WTC11 (cell line): ENCODE results near the gene FBXL7. TPM values are rescaled to one million over a fixed set of nuclear protein-coding genes. Genes with fewer than 3 reads are reported as not detected.

Source experiments
- ATAC-seq: fragments of 200-7000 bp; cut with Tn5 transposase; 2 replicates; pipeline ENCODE4 v1.10.0; 2021; ENCODE audit warnings: mild to moderate bottlenecking, moderate library complexity
- CTCF ChIA-PET: fragments of 300-600 bp; sonication (Branson Sonifier 250); formaldehyde crosslinking; loops from one replicate; lab custom pipeline; 2021; ENCODE audit warnings: antibody characterized with exemption; lab: Charles Lee
- POLR2A ChIA-PET: fragments of 350-600 bp; sonication (Branson Sonifier 250); formaldehyde crosslinking; loops from one replicate; lab custom pipeline; 2021; ENCODE audit warnings: antibody characterized with exemption; lab: Charles Lee
- DNase-seq: peaks from one replicate; pipeline ENCODE4 v3.0.0; 2021; ENCODE audit warnings: low spot score
- H3K27ac Mint-ChIP-seq: 2 replicates; pipeline ENCODE4 v1.8.0; 2021; ENCODE audit warnings: mixed read lengths
- H3K27me3 Mint-ChIP-seq: 2 replicates; pipeline ENCODE4 v1.8.0; 2021; ENCODE audit warnings: low read depth, mild to moderate bottlenecking, moderate library complexity, mixed read lengths
- H3K36me3 Mint-ChIP-seq: 2 replicates; pipeline ENCODE4 v1.8.0; 2021; ENCODE audit warnings: mixed read lengths
- H3K4me1 Mint-ChIP-seq: 2 replicates; pipeline ENCODE4 v1.8.0; 2022; ENCODE audit warnings: mixed read lengths
- H3K4me3 Mint-ChIP-seq: 2 replicates; pipeline ENCODE4 v1.8.0; 2021; ENCODE audit warnings: mild to moderate bottlenecking, moderate library complexity, mixed read lengths
- H3K9me3 Mint-ChIP-seq: 2 replicates; pipeline ENCODE4 v1.8.0; 2021; ENCODE audit warnings: mixed read lengths
- AFF4 ChIP-seq: sonication (generic); formaldehyde crosslinking; IDR thresholded peaks from 2 replicates; pipeline ENCODE4 v1.8.1; 2023; ENCODE audit warnings: mild to moderate bottlenecking, missing genetic modification reagents, borderline replicate concordance
- AR ChIP-seq: fragments of 250-450 bp; sonication (Bioruptor Pico); IDR thresholded peaks from 2 replicates; pipeline ENCODE4 v1.9.0; 2021; ENCODE audit warnings: mild to moderate bottlenecking
- ARID4B ChIP-seq: sonication (generic); formaldehyde crosslinking; IDR thresholded peaks from 2 replicates; pipeline ENCODE4 v1.8.0; 2023; ENCODE audit warnings: missing genetic modification reagents, mild to moderate bottlenecking, borderline replicate concordance
- ATF2 ChIP-seq: sonication (generic); formaldehyde crosslinking; IDR thresholded peaks from 2 replicates; pipeline ENCODE4 v1.8.1; 2022; ENCODE audit warnings: low read depth, missing genetic modification reagents, borderline replicate concordance
- ELF4 ChIP-seq: sonication (generic); formaldehyde crosslinking; IDR thresholded peaks from 2 replicates; pipeline ENCODE4 v1.8.1; 2022; ENCODE audit warnings: low read depth, mild to moderate bottlenecking, moderate library complexity, missing genetic modification reagents
- GRHL2 ChIP-seq: fragments of 250-450 bp; sonication (Bioruptor Pico); IDR thresholded peaks from 2 replicates; pipeline ENCODE4 v1.8.0; 2022; ENCODE audit warnings: mild to moderate bottlenecking, moderate library complexity; ENCODE audit not compliant: insufficient replicate concordance, severe bottlenecking
- HMGA2 ChIP-seq: fragments of 250-450 bp; sonication (Bioruptor Pico); IDR thresholded peaks from 2 replicates; pipeline ENCODE4 v1.4.0; 2021; ENCODE audit warnings: mild to moderate bottlenecking, moderate library complexity
- IRF2 ChIP-seq: sonication (generic); formaldehyde crosslinking; IDR thresholded peaks from 2 replicates; pipeline ENCODE4 v1.8.0; 2022; ENCODE audit warnings: low read depth, missing genetic modification reagents, borderline replicate concordance
- MYBL2 ChIP-seq: sonication (generic); formaldehyde crosslinking; IDR thresholded peaks from 2 replicates; pipeline ENCODE4 v1.8.1; 2023; ENCODE audit warnings: mild to moderate bottlenecking, moderate library complexity, missing genetic modification reagents
- NR3C1 ChIP-seq: sonication (generic); formaldehyde crosslinking; conservative IDR thresholded peaks from 2 replicates; pipeline ENCODE4 v1.8.1; 2023; ENCODE audit warnings: low read depth, mild to moderate bottlenecking, missing genetic modification reagents
- PRRX2 ChIP-seq: fragments of 250-450 bp; sonication (Bioruptor Pico); IDR thresholded peaks from 2 replicates; pipeline ENCODE4 v1.8.0; 2021; ENCODE audit warnings: mild to moderate bottlenecking
- SMAD3 ChIP-seq: sonication (generic); formaldehyde crosslinking; IDR thresholded peaks from 2 replicates; pipeline ENCODE4 v1.8.0; 2022; ENCODE audit warnings: missing genetic modification reagents, mild to moderate bottlenecking, borderline replicate concordance
- SMAD4 ChIP-seq: sonication (generic); formaldehyde crosslinking; IDR thresholded peaks from 2 replicates; pipeline ENCODE4 v1.8.0; 2022; ENCODE audit warnings: mild to moderate bottlenecking, missing genetic modification reagents
- STAT6 ChIP-seq: sonication (generic); formaldehyde crosslinking; conservative IDR thresholded peaks from 2 replicates; pipeline ENCODE4 v1.8.1; 2023; ENCODE audit warnings: mild to moderate bottlenecking, low read depth, missing genetic modification reagents, moderate library complexity
- ZNF219 ChIP-seq: sonication (generic); formaldehyde crosslinking; IDR thresholded peaks from 2 replicates; pipeline ENCODE4 v1.8.0; 2023; ENCODE audit warnings: missing genetic modification reagents, mild to moderate bottlenecking, borderline replicate concordance
- ZNF263 ChIP-seq: sonication (generic); formaldehyde crosslinking; IDR thresholded peaks from 2 replicates; pipeline ENCODE4 v1.8.1; 2022; ENCODE audit warnings: low read depth, mild to moderate bottlenecking, moderate library complexity, missing genetic modification reagents
- ZNF425 ChIP-seq: fragments of 250-450 bp; sonication (Bioruptor Pico); conservative IDR thresholded peaks from 2 replicates; pipeline ENCODE4 v1.9.0; 2021; ENCODE audit warnings: mild to moderate bottlenecking
- total RNA-seq: library from RNA; stranded (reverse); gene quantifications from 3 replicates; pipeline ENCODE4 v1.2.3, GENCODE V29; 2021

FBXL7 gene
- total RNA-seq, 1 experiment from 2014 or later: 13.8 TPM

GRCh38 chr5:15483351-15484097, 16.5 kb upstream of the FBXL7 start:
- H3K27ac Mint-ChIP-seq: no peak overlapping the region
- H3K9me3 Mint-ChIP-seq: peaks cover 6% of the 10 kb centered on the region
- H3K36me3 Mint-ChIP-seq: no peaks in the 10 kb centered on the region
- H3K27me3 Mint-ChIP-seq: no peaks in the 10 kb centered on the region
- DNase-seq: no peak
- ATAC-seq: no peak
- POLR2A ChIA-PET: no interaction called here
- H3K4me3 Mint-ChIP-seq: no peak overlapping the region
- no peaks in the 10 kb centered on the region for H3K4me1 Mint-ChIP-seq
- CTCF ChIA-PET: no interaction called here
- no peak for TF ChIP-seq ZNF219 (CRISPR knock-in tag)
- TF ChIP-seq NR3C1 (CRISPR knock-in tag): no peak
- no peak for TF ChIP-seq ATF2 (CRISPR knock-in tag)
- TF ChIP-seq GRHL2 (CRISPR knock-in tag): no peak
- TF ChIP-seq ZNF425 (CRISPR knock-in tag): no peak
- no peak for TF ChIP-seq MYBL2 (CRISPR knock-in tag)
- no peak for TF ChIP-seq AR
- TF ChIP-seq STAT6 (CRISPR knock-in tag): no peak
- TF ChIP-seq PRRX2 (CRISPR knock-in tag): no peak
- TF ChIP-seq IRF2 (CRISPR knock-in tag): no peak
- no peak for TF ChIP-seq AFF4 (CRISPR knock-in tag)
- no peak for TF ChIP-seq ELF4 (CRISPR knock-in tag)
- no peak for TF ChIP-seq HMGA2 (CRISPR knock-in tag)
- no peak for TF ChIP-seq ZNF263
- TF ChIP-seq SMAD3 (CRISPR knock-in tag): no peak
- no peak for TF ChIP-seq SMAD4
- TF ChIP-seq ARID4B: no peak
